AG04449 (cell line): ENCODE results near the gene TLCD3B.

Experiments
- CTCF ChIA-PET: fragments of 350-600 bp; formaldehyde crosslinking; extraction: SDS; loops from one replicate; lab custom pipeline; 2021; ENCODE audit warnings: antibody characterized with exemption; lab: Yijun Ruan, JAX
- POLR2A ChIA-PET: fragments of 400-600, 350-600 bp; formaldehyde crosslinking; extraction: SDS; loops from one replicate; lab custom pipeline; 2020; ENCODE audit warnings: antibody characterized with exemption, inconsistent platforms; lab: Yijun Ruan, JAX
- DNase-seq: peaks from one replicate; pipeline ENCODE4 v3.0.0-alpha.2; 2010; ENCODE audit warnings: low read depth, low spot score
- H3K4me3 ChIP-seq: 2 replicates; pipeline ENCODE4 v1.5.1; 2011; ENCODE audit warnings: low read depth, mild to moderate bottlenecking, control low read depth, low read length
- CTCF ChIP-seq: IDR thresholded peaks from one replicate; pipeline ENCODE4 v1.5.1; 2011; ENCODE audit warnings: mild to moderate bottlenecking, moderate library complexity, low read length, control low read depth, inconsistent platforms; ENCODE audit not compliant: insufficient read depth; ENCODE audit errors: missing control alignments

Gene TLCD3B

GRCh38 chr16:30075503-30076275, 44.6 kb upstream of the TLCD3B start, which contains the start of gene PPP4C:
Gene PPP4C, plus strand, starts transcription at chr16:30075994. Its CDS starts 384 bp downstream, at chr16:30076378.
- TF ChIP-seq CTCF, result peak; percentile 25
- ChIA-PET POLR2A (interaction anchor here (0.8 to 8.5 kb wide), 2 partner anchors 9 to 11 kb away, joined by 3 to 66 read pairs; partner anchors contain the start of gene ALDOA), CTCF (interaction anchor here (1.6 to 9.2 kb wide), 2 partner anchors 10 to 16 kb away, joined by 9 to 100 read pairs; partner anchors contain the start of genes ALDOA and TBX6)
- peak within 1 kb of the TSS; percentile 96 for H3K4me3 ChIP-seq
- no peak for DNase-seq

GRCh38 chr16:30070490-30070889, 39.4 kb upstream of the TLCD3B start:
- H3K4me3 ChIP-seq, result no peak overlapping the region; the same call in 1 of the 2 replicates
- DNase-seq, result no peak
- CTCF ChIA-PET, result interaction anchor here (0.7 to 1.1 kb wide), 3 partner anchors 15 to 41 kb away, joined by 3 to 4 read pairs (median 3); no protein-coding TSS in a partner anchor
- no peak for TF ChIP-seq CTCF
- POLR2A ChIA-PET, result no interaction called here

GRCh38 chr16:30069611-30070462, 38.8 kb upstream of the TLCD3B start:
- peak overlapping the region; percentile 39 for H3K4me3 ChIP-seq
- no peak for TF ChIP-seq CTCF
- POLR2A ChIA-PET, result no interaction called here
- CTCF ChIA-PET, result interaction anchor here (0.9 to 1.2 kb wide), 3 partner anchors 8 to 41 kb away, joined by 3 read pairs; no protein-coding TSS in a partner anchor
- DNase-seq, result no peak

- ChIA-PET POLR2A (interaction anchor here (0.5 kb wide), 1 partner anchor 12 kb away, joined by 4 read pairs; no protein-coding TSS in a partner anchor), CTCF (interaction anchor here (0.7 to 2.1 kb wide), 4 partner anchors 9 to 21 kb away, joined by 3 to 10 read pairs (median 4); no protein-coding TSS in a partner anchor)
- peak; percentile 56 for TF ChIP-seq CTCF
- H3K4me3 ChIP-seq, result peak overlapping the region; percentile 39
- no peak for DNase-seq
Measured at GRCh38 chr16:30068750-30069610, 37.9 kb upstream of the TLCD3B start.

- POLR2A ChIA-PET, result interaction anchor here (3.5 kb wide), 1 partner anchor 9 kb away, joined by 66 read pairs; the partner anchor contains the start of gene PPP4C
- DNase-seq, result no peak
- CTCF ChIA-PET, result interaction anchor here (0.7 to 3.0 kb wide), 3 partner anchors 13 to 24 kb away, joined by 3 to 12 read pairs (median 10); no protein-coding TSS in a partner anchor
- no peak for TF ChIP-seq CTCF
- H3K4me3 ChIP-seq, result peak overlapping the region; percentile 39
Measured at GRCh38 chr16:30068333-30068732, 37.3 kb upstream of the TLCD3B start.
